Measurements from ENCODE around the gene TUBB3.
"Not testable (repeated sequence)": the region's sequence is repeated elsewhere in the genome, so short reads cannot be mapped to it uniquely, and the experiment has no call there.

The TUBB3 gene

GRCh38 chr16:89946515-89946914, 23.4 kb downstream of the TUBB3 start:
- DNase-seq: no peak

DNA sequence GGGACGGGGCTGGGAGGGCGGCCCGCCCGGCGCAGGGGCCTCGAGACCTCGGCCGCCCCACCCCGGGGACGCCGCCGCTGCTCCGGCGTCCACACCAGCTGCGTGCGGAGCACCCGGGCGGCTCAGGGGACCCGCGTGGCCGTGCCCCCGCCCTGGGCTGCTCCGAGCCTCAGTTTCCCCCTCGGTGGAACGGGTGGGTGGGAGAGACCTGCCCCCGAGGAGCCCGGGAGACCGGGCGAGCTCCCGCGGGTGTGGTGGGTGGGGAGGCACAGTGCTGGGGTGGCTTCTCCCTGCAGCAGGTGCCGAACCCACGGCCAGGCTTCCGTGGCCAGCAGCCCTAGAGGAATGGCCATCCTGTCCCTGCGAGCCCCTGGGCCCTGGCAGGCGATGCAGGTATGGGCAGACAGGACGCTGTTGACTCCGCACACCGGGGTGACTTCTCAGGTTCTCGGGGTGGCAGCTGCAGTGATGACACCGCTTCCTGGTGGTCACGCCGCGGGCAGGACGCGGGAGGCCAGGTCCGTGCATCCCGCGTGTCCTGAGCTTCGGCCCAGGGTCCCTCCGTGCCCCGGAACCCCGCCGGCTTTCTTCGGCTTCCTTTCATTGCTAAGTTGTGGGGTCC, 26.1 kb downstream of the TUBB3 start:
- DNase-seq: no peak

DNA sequence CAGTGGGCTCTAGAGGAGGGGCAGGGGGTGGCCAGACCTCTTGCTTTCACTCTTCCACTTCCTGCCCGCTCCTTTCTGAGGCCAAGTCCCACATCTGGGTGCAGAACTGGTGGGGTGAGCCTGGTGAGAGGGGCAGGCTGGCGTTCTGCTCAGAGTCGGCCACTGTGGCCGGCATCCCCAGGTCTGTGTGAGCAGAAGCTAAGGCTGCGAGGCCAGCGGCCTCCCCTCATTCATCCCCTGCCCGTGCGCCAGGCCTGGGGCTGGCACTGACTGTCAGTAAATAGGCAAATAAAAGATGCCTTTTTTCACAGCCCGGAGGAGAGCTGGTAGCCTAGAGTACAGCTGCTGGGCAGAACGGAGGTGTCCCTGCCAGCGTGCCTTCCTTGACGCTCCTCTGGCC, 26.6 kb downstream of the TUBB3 start:
- DNase-seq: no peak

DNA sequence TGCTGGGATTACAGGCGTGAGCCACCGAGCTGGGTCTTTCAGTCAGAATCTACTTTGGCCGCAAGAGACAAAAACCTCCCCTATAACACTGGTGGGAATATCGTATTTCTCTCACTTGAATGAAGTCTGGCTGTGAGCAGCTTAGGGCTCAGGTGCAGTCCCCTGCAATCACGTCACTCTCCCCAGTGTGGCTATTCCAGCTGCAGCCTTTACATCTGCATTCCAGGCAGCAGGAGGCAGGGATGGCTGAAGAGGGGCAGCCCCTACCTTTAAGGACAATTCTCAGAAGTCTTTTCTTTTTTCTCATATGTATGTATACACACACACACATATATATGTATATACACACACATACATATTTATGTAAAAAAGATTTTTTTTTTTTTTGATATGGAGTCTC, 28.4 kb downstream of the TUBB3 start:
- no peak for DNase-seq

DNA sequence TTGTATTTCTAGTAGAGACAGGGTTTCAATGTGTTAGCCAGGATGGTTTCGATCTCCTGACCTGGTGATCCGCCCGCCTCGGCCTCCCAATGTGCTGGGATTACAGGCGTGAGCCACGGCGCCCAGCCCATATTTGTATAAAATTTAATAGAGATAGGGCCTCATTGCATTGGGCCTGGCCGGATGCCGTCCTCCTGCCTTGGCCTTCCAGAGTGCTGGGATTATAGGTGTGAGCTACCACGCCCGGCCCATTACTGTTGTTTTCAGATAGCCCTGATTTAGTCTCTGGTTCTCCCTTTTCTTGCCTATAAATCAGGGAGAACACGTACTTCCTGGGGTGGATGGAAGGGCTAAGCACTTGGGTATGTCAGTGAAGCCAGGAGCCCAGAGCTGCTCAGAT, 28.9 kb downstream of the TUBB3 start:
- DNase-seq: no peak

- no peak for DNase-seq
Observed at GRCh38 chr16:89952551-89952950, 29.4 kb downstream of the TUBB3 start.

DNA sequence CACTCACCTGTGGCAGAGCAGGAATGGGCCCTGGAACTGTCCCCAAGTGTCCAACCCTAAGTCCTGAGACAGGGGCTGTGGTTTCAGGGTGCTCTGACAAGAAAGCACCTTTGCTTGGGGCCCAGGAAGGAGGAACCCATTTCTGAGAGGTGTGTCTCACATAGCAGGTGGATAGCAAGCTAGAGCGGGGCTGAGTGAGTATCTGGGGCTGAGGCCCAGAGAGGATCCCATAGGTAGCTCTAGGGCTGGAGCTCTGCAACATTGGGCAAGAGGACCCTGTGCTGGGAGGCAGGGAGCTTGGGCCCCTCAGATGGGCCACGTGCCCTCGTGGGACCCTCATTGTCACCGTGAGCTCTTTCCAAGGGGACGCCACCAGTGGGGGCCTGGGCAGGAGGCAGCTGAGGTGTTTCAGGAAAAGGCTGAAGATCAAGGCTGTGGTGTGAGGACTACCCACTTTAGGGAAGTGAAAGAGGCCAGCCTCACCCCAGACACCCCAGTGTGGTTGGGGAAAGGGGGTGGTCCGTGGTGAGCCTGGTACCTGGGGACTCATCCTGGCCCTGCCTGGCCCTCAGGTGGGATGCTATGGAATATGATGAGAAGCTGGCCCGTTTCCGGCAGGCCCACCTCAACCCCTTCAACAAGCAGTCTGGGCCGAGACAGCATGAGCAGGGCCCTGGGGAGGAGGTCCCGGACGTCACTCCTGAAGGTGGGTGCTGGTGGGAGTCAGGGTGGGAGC, 30.7 kb downstream of the TUBB3 start:
- DNase-seq: no peak

DNA sequence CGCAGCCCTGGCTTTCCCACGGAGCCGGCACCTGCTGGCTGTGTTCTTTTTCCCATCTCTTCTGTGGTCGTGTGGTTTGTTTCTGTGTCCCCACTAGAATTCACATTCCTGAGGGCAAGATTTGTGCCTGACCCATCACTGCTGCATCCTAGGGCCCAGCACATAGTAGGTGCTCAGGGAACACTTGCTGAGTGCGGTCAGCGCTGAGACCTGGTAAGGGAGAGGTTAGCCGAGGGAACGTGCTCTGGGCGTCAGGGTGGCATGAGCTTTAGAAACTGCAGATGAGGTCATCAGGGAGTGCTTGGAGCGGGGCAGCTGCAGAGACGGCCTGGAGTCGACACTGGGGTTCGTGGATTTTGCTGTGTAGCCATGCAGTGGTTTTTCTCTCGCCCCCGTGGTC, 31.3 kb downstream of the TUBB3 start:
- DNase-seq: no peak

DNA sequence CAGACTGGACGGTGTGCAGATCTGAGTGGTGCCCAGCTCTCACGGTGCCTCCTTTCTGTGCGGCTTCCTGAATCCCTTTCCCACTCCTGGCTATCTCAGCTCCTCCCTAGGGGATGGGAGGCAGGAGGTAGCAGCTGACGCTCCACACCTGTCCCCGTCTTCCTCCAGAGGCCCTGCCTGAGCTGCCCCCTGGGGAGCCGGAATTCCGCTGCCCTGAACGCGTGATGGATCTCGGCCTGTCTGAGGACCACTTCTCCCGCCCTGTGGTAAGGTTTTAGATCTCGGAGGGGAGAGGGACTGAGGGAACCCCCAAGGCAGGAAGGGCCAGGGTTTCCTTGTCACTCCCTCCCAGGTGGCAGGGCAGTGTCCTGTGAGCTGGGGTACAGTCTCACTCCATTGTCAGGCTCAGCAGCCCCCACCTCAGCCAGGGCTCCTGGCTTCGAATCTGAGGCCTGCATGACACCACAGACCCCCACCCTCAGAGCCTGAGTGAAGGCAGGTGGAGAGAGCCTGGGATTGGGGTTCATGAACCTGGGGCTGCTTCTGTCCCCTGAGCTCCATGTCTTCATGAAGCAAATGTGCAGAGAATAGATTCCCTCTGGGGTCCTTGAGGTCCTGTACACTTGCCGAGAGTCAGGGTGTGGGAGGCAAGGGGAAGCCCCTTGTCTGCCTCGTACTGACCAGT, 32.0 kb downstream of the TUBB3 start:
- DNase-seq: no peak

DNA sequence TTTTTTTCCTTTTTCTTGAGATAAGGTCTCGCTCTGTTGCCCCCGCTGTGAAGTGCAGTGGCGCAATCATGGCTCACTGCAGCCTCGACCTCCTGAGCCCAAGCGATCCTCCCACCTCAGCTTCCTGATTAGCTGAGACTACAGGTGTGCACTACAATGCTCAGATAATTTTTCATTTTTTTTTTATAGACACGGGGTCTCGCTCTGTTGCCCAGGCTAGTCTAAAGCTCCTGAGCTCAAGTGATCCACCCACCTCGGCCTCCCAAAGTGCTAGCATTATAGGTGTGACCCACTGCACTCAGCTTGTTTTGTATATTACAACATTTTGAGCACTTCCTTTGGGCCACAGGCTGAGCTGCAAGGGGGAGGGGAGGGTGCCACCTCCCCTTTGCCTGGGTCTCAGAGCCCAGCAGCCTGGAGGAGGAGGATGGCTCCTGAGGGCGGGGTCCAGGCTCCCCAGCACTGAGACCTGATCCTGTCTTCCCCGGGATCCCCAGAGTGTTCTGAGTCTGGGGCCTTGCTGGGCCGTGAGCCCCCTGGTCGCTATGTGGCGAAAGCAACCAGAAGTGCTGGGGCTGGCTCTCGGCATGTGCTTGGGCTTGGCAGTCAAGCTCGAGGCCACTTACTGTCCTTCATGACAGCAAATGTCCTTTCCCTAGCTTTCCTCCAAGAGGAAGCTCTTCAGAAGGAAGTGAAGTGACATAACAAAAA, 33.5 kb downstream of the TUBB3 start:
- no peak for DNase-seq

DNA sequence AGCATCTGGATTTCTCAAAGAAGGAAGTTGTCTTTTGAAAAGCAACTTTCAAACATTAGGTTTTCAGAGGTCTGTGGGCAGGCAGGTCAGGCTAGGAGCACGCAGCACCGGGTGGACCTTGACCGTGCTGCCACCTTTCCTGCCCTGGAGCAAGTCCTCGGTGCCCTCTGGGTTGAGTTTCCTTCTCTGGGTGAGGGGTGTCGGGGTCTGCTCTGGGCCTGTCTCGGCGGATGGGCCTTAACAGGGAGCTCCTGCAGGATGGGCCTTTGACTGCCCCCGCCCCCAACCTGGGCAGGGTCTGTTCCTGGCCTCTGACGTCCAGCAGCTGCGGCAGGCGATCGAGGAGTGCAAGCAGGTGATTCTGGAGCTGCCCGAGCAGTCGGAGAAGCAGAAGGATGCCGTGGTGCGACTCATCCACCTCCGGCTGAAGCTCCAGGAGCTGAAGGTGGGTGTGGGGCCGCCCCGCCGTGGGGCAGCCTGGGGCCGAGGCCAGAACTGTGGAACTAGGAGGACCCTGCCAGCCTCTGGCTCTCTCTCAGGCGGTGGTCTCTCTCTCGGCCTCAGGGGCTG, 34.2 kb downstream of the TUBB3 start:
- DNase-seq: no peak

GRCh38 chr16:89958068-89958467, 34.9 kb downstream of the TUBB3 start:
- DNase-seq: peak; percentile 66

DNA sequence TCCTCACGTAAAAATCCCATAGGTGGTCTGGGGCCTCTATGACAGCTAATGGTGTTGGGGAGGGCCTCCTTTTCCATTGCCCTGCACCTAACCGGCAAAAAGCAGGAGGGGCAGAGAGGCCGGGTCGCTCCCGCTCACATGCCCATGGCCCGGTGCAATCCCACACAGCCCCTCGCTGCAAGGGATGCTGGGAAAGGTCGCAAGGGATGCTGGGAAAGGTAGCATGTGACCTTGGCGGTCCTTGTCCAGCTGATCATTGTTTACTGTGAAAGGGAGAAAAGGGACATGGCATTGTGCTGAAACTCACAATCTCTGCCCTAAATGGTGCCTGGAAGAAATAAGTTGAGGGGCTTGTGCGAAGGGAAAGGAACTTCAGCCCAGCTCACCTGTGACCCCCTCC, 35.5 kb downstream of the TUBB3 start:
- no peak for DNase-seq

- no peak for DNase-seq
Observed at GRCh38 chr16:89960966-89961365, 37.8 kb downstream of the TUBB3 start.

GRCh38 chr16:89961920-89962319, 38.8 kb downstream of the TUBB3 start:
- no peak for DNase-seq

DNA sequence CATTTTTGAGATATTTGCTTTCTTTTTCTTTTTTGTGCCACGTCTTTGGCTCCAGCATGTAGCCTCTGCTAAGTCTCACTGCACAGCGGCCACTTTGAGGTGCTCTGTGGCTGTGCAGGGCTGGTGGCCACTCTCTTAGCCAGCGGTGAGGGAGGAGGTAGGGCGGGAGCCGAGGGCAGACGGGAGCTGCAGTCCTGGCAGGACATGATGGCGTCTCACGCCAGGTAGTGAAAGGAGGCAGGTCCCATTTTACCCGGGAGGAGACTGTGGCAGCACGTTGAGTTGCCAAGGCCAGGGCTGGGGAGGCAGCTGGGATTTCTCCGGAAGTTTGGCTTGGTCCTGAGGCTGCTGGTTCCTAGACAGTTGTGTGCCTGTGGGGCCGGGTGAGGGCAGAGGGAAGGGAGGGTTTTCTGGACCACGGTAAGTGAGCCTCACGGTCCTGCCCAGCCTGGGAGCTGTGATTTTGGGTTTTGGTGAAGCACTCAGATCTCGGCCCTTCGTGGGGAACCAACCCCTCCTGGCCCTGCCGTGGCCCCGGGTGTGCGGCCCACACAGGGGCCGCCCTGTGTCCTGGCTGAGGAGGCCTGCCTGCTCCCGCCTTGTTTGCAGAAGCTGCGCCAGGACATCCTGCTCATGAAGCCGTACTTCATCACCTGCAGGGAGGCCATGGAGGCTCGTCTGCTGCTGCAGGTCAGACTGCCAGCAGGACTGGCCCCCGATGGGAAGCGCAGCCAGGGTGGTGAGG, 39.8 kb downstream of the TUBB3 start:
- DNase-seq: no peak

DNA sequence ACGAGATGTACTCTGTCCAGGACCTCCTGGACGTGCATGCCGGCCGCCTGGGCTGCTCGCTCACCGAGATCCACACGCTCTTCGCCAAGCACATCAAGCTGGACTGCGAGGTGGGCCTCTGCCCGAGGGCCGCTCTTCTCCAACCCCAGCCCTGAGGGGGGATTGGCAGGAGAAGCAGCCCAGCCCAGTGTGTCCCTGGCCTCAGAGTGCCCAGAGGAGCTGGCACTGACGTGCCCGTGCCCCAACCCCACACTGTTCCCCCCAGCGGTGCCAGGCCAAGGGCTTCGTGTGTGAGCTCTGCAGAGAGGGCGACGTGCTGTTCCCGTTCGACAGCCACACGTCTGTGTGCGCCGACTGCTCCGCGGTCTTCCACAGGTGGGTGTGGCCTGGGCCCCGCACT, 41.1 kb downstream of the TUBB3 start:
- no peak for DNase-seq

GRCh38 chr16:89965447-89966225, 42.5 kb downstream of the TUBB3 start:
- DNase-seq: no peak

DNA sequence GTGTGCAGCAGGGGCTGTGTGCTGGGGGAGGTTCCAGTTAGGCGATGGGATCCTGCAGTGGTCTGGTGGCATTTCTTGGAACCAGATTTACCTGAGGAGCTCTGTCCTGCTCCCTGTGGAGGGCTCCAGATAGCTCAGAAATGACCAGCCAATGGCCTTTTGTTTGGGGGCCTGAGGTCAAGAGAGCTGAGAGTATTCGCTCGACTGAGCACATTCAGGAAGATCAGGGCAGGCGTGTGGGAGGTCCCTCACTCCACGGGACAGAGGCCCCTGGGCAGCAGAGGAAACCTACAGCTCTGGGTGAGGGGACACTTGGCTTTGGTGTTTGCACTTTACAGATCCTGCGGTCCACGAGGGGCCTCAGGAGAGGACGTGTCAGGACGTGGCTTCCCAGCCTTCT, 43.6 kb downstream of the TUBB3 start:
- no peak for DNase-seq

- not testable (repeated sequence) for DNase-seq
Observed at GRCh38 chr16:89967436-89967835, 44.3 kb downstream of the TUBB3 start.

- DNase-seq: not testable (repeated sequence)
Observed at GRCh38 chr16:89968074-89968473, 44.9 kb downstream of the TUBB3 start.

Data from femur (tissue), 1 donor.